GM21447 (cell line): ENCODE results near the gene FAM3A.

ENCODE experiments used
- ATAC-seq: cut with Tn5 transposase; IDR thresholded peaks from one replicate; pipeline ENCODE4 v1.9.1; 2021; ENCODE audit not compliant: unreplicated experiment

Gene FAM3A

DNA sequence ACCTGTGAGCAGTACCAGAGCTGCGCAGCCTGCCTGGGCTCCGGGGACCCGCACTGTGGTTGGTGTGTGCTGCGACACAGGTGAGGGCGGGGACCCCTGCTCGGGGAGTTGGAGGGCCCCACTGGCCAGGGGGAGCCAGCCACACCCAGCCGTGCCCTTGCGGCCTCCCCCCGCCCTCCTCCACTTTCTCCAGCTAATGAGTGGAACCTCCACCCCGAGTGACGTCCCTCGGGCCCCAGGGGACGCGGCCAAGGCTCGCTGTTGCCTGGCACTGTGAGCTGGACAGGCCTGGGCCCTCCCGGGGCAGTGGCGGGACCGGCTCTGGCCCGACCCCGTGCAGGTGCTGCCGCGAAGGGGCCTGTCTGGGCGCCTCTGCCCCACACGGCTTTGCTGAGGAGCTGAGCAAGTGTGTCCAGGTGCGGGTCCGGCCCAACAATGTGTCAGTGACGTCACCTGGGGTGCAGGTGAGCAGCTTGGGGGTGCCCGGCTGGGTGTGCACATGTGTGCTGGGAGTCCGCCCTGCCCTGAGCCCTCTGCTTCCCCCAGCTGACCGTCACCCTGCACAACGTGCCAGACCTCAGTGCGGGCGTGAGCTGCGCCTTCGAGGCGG lies 52.3 kb downstream of the FAM3A start:
- no peak for ATAC-seq

- ATAC-seq = no peak
These were observed 53.6 kb downstream of the FAM3A start for GRCh38 chrX:154462396-154462795.

DNA sequence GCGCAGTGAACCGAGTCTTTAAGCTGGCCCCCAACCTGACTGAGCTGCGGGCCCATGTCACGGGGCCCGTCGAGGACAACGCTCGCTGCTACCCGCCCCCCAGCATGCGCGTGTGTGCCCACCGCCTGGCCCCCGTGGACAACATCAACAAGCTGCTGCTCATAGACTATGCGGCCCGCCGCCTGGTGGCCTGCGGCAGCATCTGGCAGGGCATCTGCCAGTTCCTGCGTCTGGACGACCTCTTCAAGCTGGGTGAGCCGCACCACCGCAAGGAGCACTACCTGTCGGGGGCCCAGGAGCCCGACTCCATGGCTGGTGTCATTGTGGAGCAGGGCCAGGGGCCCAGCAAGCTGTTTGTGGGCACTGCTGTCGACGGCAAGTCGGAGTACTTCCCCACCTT lies 55.7 kb downstream of the FAM3A start:
- ATAC-seq = no peak

DNA sequence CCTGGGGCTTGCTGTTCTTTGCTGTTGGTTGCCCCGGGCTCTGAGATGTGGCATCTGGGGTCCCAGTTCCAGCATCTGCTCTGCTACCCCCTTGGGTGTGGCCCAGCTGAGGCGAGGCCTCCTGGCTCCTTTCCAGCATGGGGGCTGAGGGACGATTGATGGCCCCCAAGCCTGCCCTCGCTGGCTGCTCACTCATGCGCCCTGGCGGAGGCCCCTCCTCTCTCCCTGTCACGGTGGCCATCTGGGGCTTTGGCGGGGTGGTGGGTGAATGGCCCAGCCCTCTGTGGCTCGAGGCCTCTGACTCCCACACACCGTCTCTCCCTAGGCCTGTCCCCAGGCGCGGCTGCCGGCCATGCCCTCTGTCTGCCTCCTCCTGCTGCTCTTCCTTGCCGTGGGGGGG lies 56.2 kb downstream of the FAM3A start:
- no peak for ATAC-seq

DNA sequence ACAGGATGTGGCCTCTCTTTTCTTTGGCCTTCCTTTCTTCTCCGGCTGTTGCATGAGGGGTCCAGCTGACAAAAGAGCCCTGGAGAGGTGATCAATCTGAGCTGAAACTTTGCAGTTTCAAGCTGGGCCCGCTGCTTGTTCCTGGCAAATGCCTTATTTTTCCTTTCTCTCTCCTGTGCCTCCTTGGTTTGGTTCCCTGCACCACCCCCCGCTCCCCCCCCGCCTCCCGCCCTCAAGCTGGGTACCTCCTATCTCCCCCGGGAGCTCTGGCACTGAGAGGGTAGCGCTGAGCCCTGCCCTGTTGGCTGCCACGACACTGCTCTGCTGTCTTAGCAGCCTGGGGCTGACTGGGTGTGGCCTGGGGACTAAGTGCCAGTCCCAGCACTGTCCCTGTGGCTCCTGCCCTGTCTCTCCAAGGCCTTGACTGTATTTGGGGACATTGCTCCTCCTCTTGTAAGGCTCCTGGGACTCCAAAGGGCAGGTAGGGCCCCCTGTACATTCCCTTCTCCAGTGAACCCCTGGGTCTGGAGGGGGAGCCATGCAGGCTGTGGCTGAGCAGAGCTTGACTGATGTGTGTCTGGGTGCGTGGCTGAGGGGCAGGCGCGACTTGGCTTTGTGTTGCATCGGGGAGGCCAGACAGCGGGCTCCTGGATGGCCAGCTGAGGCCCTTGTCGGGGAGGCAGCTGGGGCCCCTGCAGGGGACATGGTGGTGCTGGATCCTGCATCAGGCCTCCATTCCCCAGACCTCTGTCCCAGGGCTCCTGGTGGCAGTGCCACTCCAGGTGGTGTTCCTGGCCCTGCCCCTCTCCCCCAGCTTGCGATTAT lies 56.9 kb downstream of the FAM3A start:
- no peak for ATAC-seq

- ATAC-seq = peak; percentile 55
These were observed 57.7 kb downstream of the FAM3A start, which contains the start of gene PLXNA3 for GRCh38 chrX:154458116-154458953. TSS of gene PLXNA3 (plus strand) at chrX:154458281. CDS start at chrX:154460184, 1,903 bp downstream.

DNA sequence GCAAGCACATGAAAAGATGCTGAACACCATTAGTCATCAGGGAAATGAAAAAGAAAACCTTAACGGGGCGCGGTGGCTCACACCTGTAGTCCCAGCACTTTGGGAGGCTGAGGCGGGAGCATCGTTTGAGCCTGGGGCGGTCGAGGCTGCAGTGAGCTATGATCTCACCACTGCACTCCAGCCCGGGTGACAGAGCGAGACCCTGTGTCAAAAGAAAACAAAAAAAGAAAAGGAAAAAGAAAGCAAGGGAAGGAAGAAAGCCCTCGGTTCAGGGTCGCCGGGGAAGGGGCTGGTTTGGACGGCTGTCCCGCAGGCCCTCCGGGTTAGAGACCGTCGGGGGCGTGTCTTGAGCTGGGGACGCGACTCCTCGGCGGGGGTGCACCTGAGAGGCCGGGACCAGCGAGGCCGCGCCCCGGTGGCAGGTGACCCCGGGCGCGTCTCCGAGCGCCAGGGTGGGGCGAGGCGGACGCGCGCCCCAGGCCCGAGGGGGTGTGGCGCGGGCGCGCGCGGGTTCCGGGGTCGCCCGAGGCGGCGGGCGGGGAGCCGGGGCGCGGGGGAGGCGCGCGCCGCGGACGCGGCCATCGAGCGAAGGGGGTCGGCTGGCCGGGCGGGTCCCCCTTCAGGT lies 58.4 kb downstream of the FAM3A start:
- peak; percentile 55 for ATAC-seq
